Measurements from ENCODE around the gene SYCE3. TPM values are rescaled to one million over a fixed set of nuclear protein-coding genes. Genes with fewer than 3 reads are reported as not detected.

Gene SYCE3
- total and polyA plus RNA-seq, 9 of the 15 experiments (the other 6 are each of a cell fraction or from before 2014, with no cell fraction given): 0.56 TPM; not detected in 8

GRCh38 chr22:50582493-50583293 lies 20.0 kb upstream of the SYCE3 start, which contains the start of gene CHKB (continued):
- TF ChIP-seq MGA (IDR thresholded peaks at IDR 0.05) (0 out of 2 replicates have a peak, but pooled peaks have one; percentile 11), CBX3 (IDR thresholded peaks at IDR 0.05; ENCODE audit: borderline replicate concordance in 1 of 2, low read length in 2 of 2) (no peak), ZNF639 (CRISPR knock-in tag; conservative IDR thresholded peaks at IDR 0.05 in 1 of 2, IDR thresholded peaks at IDR 0.05 in 1 of 2) (peak in 1 of 2 experiments; percentile 80; a peak in 2 of 4 replicates), ZNF165 (CRISPR knock-in tag; IDR thresholded peaks at IDR 0.05; ENCODE audit: borderline replicate concordance) (no peak), ZNF644 (tag; IDR thresholded peaks at IDR 0.05; ENCODE audit: low read depth) (no peak), ZNF830 (CRISPR knock-in tag; IDR thresholded peaks at IDR 0.05) (no peak), MAFF (IDR thresholded peaks at IDR 0.05; ENCODE audit: low read length) (no peak), ZNF133 (CRISPR knock-in tag; IDR thresholded peaks at IDR 0.05) (no peak), BRF2 (IDR thresholded peaks at IDR 0.05; ENCODE audit: borderline replicate concordance, insufficient read depth, insufficient read length) (no peak), NRF1 (conservative IDR thresholded peaks at IDR 0.05 in 1 of 2, IDR thresholded peaks at IDR 0.05 in 1 of 2) (peak; percentile 96)

Measured in K562 (cell line).